Measurements from ENCODE around the gene PPM1J. TPM values are rescaled to one million over a fixed set of nuclear protein-coding genes. Genes with fewer than 3 reads are reported as not detected.
A peak's percentile ranks its signal among the peaks of the same experiment; 100 is the strongest.

PPM1J gene
- total RNA-seq, 1 donor from 2014 or later = 1.4 TPM

- H3K4me3 Mint-ChIP-seq = no peak overlapping the region
- H3K27me3 Mint-ChIP-seq (ENCODE audit: low read depth) = no peaks in the 10 kb centered on the region
- peaks cover 3% of the 10 kb centered on the region for H3K36me3 Mint-ChIP-seq (ENCODE audit: low read depth)
- DNase-seq (ENCODE audit: low read depth, low spot score) = no peak
- peaks cover 13% of the 10 kb centered on the region for H3K4me1 Mint-ChIP-seq
- H3K27ac Mint-ChIP-seq (ENCODE audit: unreplicated experiment) = peak overlapping the region; percentile 93
- no peaks in the 10 kb centered on the region for H3K9me3 Mint-ChIP-seq
- TF ChIP-seq CTCF (conservative IDR thresholded peaks at IDR 0.05) = no peak
Measured at GRCh38 chr1:112687785-112688496, 27.2 kb downstream of the PPM1J start.

- H3K4me1 Mint-ChIP-seq = peaks cover 13% of the 10 kb centered on the region
- no peaks in the 10 kb centered on the region for H3K27me3 Mint-ChIP-seq (ENCODE audit: low read depth)
- no peaks in the 10 kb centered on the region for H3K9me3 Mint-ChIP-seq
- no peak overlapping the region for H3K4me3 Mint-ChIP-seq
- no peak overlapping the region for H3K27ac Mint-ChIP-seq (ENCODE audit: unreplicated experiment)
- no peak for TF ChIP-seq CTCF (conservative IDR thresholded peaks at IDR 0.05)
- no peak for DNase-seq (ENCODE audit: low read depth, low spot score)
- H3K36me3 Mint-ChIP-seq (ENCODE audit: low read depth) = peaks cover 2% of the 10 kb centered on the region
Measured at GRCh38 chr1:112687361-112687760, 27.8 kb downstream of the PPM1J start.

- Mint-ChIP-seq H3K27ac (ENCODE audit: unreplicated experiment) (no peak overlapping the region), H3K4me1 (peaks cover 13% of the 10 kb centered on the region), H3K36me3 (ENCODE audit: low read depth) (peaks cover 2% of the 10 kb centered on the region), H3K4me3 (no peak overlapping the region), H3K27me3 (ENCODE audit: low read depth) (no peaks in the 10 kb centered on the region), H3K9me3 (no peaks in the 10 kb centered on the region)
- no peak for TF ChIP-seq CTCF (conservative IDR thresholded peaks at IDR 0.05)
- DNase-seq (ENCODE audit: low read depth, low spot score) = no peak
Measured at GRCh38 chr1:112686835-112687234, 28.3 kb downstream of the PPM1J start.

- no peaks in the 10 kb centered on the region for H3K27me3 Mint-ChIP-seq (ENCODE audit: low read depth)
- DNase-seq (ENCODE audit: low read depth, low spot score) = no peak
- no peaks in the 10 kb centered on the region for H3K9me3 Mint-ChIP-seq
- no peak overlapping the region for H3K27ac Mint-ChIP-seq (ENCODE audit: unreplicated experiment)
- no peak overlapping the region for H3K4me3 Mint-ChIP-seq
- TF ChIP-seq CTCF (conservative IDR thresholded peaks at IDR 0.05) = no peak
- H3K36me3 Mint-ChIP-seq (ENCODE audit: low read depth) = no peaks in the 10 kb centered on the region
- H3K4me1 Mint-ChIP-seq = peaks cover 13% of the 10 kb centered on the region
Measured at GRCh38 chr1:112686417-112686816, 28.7 kb downstream of the PPM1J start.

DNA sequence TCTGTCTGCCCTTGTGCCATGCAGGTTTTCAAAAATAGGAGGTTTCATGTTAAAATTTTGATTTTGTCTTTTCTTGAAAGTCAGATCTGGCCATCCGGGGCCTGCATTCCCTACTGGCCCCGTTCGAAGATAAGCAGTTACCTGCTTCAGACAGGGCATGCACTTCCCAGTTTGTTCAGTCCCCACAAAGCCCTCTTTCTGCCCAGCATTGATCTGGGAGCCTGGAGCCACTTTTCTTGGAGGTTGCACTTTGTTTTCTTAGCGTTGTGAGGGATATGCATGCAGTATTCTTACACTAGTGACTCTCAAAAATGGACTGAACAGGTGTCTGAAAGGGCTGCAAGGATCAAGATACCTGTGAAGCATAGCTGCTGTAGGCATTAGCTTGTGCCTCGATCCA lies 29.2 kb downstream of the PPM1J start:
- Mint-ChIP-seq H3K27ac (ENCODE audit: unreplicated experiment) (no peak overlapping the region), H3K27me3 (ENCODE audit: low read depth) (no peaks in the 10 kb centered on the region), H3K4me1 (peaks cover 13% of the 10 kb centered on the region), H3K9me3 (no peaks in the 10 kb centered on the region), H3K4me3 (no peak overlapping the region), H3K36me3 (ENCODE audit: low read depth) (no peaks in the 10 kb centered on the region)
- no peak for TF ChIP-seq CTCF (conservative IDR thresholded peaks at IDR 0.05)
- no peak for DNase-seq (ENCODE audit: low read depth, low spot score)
